HCT116 (cell line): Measurements from ENCODE around the gene PPP1R14B.

Experiments used
- CTCF ChIP-seq, 3 experiments: fragments of 200-600 bp in 1 of 3; sonication (generic) in 1 of 3; IDR thresholded peaks in 2 of 3; conservative IDR thresholded peaks in 1 of 3; 2 replicates each; pipeline ENCODE4 v1.5.1; 2012 to 2017; ENCODE audit warnings: low read depth in 2 of 3, low read length in 2 of 3, antibody characterized with exemption in 1 of 3, borderline replicate concordance in 1 of 3, control low read depth in 1 of 3, mild to moderate bottlenecking in 1 of 3, mixed read lengths in 1 of 3, mixed run types in 1 of 3, moderate library complexity in 1 of 3; ENCODE audit not compliant: insufficient read depth in 1 of 3
- MAX ChIP-seq: IDR thresholded peaks from 2 replicates; pipeline ENCODE4 v1.6.1; 2012
- TF ChIP-seq, protein P1 (sequence below): IDR thresholded peaks from 2 replicates; pipeline ENCODE4 v1.6.1; 2011; ENCODE audit warnings: mild to moderate bottlenecking, low read length, moderate library complexity; ENCODE audit not compliant: insufficient replicate concordance; ENCODE audit errors: extremely low read depth

DNA sequence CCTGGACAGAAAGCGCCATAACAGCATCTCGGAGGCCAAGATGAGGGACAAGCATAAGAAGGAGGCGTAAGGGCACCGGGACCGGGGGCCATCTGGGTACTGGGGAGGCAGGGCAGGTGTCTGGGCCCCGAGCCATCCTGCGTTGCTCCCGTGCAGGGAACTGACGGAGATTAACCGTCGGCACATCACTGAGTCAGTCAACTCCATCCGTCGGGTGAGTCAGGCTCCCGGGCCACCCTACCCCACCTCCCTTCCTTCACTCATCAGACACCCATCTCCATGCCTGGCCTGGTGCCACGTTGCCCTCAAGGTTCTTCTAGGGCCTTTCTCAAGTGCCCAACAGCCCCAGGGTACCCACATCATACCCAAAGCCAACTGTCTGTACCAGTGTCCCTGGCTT, 19.6 kb upstream of the PPP1R14B start:
- TF ChIP-seq MAX (no peak), CTCF (IDR thresholded peaks at IDR 0.05 in 2 of 3, conservative IDR thresholded peaks at IDR 0.05 in 1 of 3; ENCODE audit: borderline replicate concordance in 1 of 3, insufficient read depth in 1 of 3, low read depth in 2 of 3, low read length in 2 of 3) (no peak)
- TF ChIP-seq, protein P1, sequence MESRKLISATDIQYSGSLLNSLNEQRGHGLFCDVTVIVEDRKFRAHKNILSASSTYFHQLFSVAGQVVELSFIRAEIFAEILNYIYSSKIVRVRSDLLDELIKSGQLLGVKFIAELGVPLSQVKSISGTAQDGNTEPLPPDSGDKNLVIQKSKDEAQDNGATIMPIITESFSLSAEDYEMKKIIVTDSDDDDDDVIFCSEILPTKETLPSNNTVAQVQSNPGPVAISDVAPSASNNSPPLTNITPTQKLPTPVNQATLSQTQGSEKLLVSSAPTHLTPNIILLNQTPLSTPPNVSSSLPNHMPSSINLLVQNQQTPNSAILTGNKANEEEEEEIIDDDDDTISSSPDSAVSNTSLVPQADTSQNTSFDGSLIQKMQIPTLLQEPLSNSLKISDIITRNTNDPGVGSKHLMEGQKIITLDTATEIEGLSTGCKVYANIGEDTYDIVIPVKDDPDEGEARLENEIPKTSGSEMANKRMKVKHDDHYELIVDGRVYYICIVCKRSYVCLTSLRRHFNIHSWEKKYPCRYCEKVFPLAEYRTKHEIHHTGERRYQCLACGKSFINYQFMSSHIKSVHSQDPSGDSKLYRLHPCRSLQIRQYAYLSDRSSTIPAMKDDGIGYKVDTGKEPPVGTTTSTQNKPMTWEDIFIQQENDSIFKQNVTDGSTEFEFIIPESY = no peak
